ENCODE measurements around the gene MAB21L4.

MAB21L4 gene

GRCh38 chr2:240928476-240929363, 32.8 kb upstream of the MAB21L4 start:
- H3K4me3 ChIP-seq (ENCODE audit: low read depth, low read length): no peak overlapping the region
- no peak for TF ChIP-seq CTCF (IDR thresholded peaks at IDR 0.05; ENCODE audit: control insufficient read depth, extremely low read depth, insufficient read depth)
- DNase-seq (ENCODE audit: low read depth): no peak

- TF ChIP-seq CTCF (IDR thresholded peaks at IDR 0.05; ENCODE audit: control insufficient read depth, extremely low read depth, insufficient read depth): no peak
- H3K4me3 ChIP-seq (ENCODE audit: low read depth, low read length): no peak overlapping the region
- no peak for DNase-seq (ENCODE audit: low read depth)
These were observed 31.4 kb upstream of the MAB21L4 start for GRCh38 chr2:240927390-240927781.

GRCh38 chr2:240926516-240927389, 30.8 kb upstream of the MAB21L4 start:
- TF ChIP-seq CTCF (IDR thresholded peaks at IDR 0.05; ENCODE audit: control insufficient read depth, extremely low read depth, insufficient read depth): no peak
- no peak overlapping the region for H3K4me3 ChIP-seq (ENCODE audit: low read depth, low read length)
- no peak for DNase-seq (ENCODE audit: low read depth)

GRCh38 chr2:240925568-240926515, 29.9 kb upstream of the MAB21L4 start:
- H3K4me3 ChIP-seq (ENCODE audit: low read depth, low read length): no peak overlapping the region
- no peak for DNase-seq (ENCODE audit: low read depth)

GRCh38 chr2:240925191-240925567, 29.2 kb upstream of the MAB21L4 start:
- no peak for TF ChIP-seq CTCF (IDR thresholded peaks at IDR 0.05; ENCODE audit: control insufficient read depth, extremely low read depth, insufficient read depth)
- DNase-seq (ENCODE audit: low read depth): no peak
- no peak overlapping the region for H3K4me3 ChIP-seq (ENCODE audit: low read depth, low read length)

More at GRCh38 chr2:240925568-240926515, 29.9 kb upstream of the MAB21L4 start:
- no peak for TF ChIP-seq CTCF (IDR thresholded peaks at IDR 0.05; ENCODE audit: control insufficient read depth, extremely low read depth, insufficient read depth)

GRCh38 chr2:240922982-240923537, 27.1 kb upstream of the MAB21L4 start:
- DNase-seq (ENCODE audit: low read depth): no peak
- no peak for TF ChIP-seq CTCF (IDR thresholded peaks at IDR 0.05; ENCODE audit: control insufficient read depth, extremely low read depth, insufficient read depth)
- no peak overlapping the region for H3K4me3 ChIP-seq (ENCODE audit: low read depth, low read length)
